Activated CD4-positive, alpha-beta T cell treated with anti-CD3 and anti-CD28 coated beads for 48 hours (primary cell): ENCODE measurements around the gene DYNC1LI1.

Experiments used
- DNase-seq: peaks from one replicate; pipeline ENCODE4 v3.0.0-alpha.2; 2020

DYNC1LI1 gene

DNA sequence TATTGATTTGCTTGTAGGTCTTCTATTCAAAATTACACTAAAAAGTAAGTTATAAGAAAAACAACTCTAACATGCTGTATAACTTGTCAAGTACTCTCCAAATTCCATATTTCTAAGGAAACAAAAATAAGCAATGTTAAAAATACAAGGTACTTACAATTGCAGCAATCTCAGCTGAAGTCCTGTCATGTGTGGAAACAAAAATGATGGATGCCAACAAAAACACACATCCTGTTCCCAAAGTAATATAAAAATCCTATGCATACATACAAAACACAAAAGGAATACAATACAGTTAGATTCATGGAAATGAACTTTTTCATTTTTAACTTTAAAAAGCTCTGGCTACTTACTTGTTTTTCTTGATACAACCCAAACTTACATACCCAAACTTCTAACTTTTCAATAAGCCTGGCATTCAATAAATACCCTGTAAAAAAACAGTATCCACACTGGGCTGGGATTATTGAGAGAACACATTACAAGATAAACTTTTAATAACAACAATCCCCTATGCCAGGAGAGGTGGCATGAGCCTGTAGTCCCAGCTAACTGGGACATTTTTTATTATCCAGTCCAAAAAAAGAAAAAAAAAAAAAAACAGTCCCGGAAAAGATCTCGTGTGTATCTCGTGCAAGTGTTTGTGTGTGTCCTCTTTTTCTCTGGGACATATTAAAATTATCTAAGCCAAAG lies 82.7 kb downstream of the DYNC1LI1 start:
- no peak for DNase-seq

DNA sequence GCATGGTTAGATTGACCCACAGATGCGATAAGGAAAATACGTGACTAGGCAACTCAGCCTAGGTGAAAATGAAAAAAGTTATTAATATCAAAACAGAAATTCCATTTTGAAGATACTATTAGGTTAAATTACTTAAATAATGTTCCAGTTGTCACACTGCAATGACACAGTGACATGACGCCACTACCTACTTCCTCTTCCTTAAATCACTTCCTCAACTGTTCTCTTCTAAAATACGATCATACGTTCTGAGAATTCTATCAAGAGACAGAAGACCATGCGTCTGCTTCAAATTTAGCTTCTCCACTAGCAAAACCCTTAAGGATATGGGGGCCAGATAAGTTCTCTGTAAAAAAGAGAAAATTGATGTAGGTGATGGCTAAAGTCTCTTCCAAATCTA lies 86.2 kb downstream of the DYNC1LI1 start:
- DNase-seq: no peak

DNA sequence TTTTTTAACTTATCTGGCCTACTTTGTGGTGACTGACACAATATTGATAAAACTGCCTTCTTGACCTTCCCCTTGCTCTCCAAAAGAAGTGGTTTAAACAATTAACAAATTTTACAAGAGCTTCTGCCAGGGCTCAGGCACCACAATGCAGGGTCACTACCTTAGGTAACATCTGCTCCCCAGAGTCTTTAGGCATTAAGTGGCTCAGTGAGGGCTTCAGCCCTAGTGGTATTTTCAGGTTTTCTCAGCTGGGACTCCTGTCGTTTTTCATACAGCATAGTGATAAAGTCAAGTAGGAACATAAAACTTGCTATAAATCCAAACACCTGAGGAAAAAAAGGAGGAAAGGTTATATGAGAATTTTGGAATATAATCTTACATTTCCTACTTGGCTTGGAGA lies 86.9 kb downstream of the DYNC1LI1 start:
- DNase-seq: no peak

DNA sequence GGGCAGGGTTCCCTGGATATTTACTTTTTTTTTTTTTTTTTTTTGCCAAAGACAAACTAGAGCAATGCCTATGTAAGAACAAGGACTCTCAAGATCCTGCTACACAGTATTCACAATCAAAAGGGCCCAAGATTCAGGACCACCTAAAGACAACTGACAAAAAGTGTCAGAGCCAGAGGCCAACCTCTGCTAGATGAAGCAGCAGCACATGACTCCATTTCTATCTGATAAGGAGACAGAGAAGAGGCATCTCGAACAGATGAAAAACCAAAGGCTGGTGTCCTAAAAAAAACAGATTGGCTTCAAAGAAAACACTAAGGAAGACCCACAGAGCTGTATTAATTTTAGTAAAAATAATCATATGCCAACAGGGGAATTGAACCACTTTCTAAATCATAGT lies 88.0 kb downstream of the DYNC1LI1 start:
- DNase-seq: no peak

DNA sequence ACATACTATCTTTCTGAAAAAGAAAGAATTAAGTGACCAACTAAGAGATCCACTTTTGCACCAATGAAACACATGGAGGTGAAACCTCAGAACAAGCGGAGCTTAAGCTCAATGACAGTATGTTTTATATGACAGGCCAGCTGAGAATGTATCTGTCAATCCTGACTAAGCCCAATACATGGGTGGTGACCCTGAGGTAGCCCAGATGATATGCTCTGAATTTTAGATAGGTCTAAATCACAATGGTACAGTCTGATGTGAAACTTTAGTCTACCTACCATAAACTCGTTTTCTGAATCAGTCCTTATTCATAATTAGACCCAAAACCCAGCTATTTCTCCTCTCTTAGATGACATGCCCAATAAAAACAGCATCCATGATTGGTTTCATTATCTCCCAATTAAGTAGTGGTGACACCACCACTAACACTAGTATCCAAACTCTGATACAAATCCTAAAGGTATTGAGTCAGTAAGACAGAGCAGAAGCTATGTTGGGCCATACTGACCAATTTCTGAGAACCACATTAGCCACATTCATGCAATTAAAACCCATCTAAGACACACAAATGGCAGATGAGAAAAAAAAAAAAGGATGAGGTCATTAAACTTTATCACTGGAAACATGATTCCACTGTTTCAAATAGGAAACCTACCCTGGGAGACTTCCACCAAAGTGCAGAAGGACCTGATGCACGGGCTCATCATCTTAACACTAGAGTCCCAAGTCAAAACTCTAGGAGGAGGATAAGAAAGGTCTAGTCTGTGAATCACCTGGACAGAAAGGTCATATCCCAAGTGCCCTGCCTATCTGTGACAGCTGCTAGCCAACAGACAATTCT lies 88.6 kb downstream of the DYNC1LI1 start:
- no peak for DNase-seq

DNA sequence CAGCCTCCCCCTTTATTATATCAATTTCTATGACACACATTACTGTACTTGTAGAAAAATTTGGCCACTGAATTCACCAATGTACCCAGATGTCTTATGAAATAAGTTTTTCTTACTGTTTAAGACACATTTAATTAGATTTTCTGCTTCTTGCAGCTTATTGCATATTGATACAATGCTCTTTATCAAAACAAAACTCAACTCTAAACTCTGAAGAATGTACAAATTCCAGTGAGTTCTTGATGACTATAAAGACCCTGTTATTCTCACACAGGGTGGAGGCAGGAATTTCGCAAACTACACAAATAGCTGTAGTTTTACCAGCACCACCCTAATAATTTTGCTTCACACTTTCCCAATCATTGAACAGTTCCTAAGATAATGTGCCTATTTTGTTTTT lies 90.1 kb downstream of the DYNC1LI1 start:
- DNase-seq: no peak
